OCI-LY7 (cell line): Measurements from ENCODE around the gene KRT81. TPM values are rescaled to one million over a fixed set of nuclear protein-coding genes. Genes with fewer than 3 reads are reported as not detected.

Experiments
- BruUV-seq: library from RNA; stranded (reverse); fragments of 400-500 nt; replicated peaks from 2 replicates; lab custom pipeline; 2021; lab: Mats Ljungman, UMichigan
- CTCF ChIA-PET: fragments of 300-600 bp; sonication (Branson Sonifier 250); formaldehyde crosslinking; loops from one replicate; lab custom pipeline; 2022; ENCODE audit warnings: antibody characterized with exemption; ENCODE audit not compliant: unreplicated experiment; lab: Charles Lee
- POLR2A ChIA-PET: fragments of 300-600 bp; sonication (Branson Sonifier 250); formaldehyde crosslinking; loops from one replicate; lab custom pipeline; 2022; ENCODE audit warnings: antibody characterized with exemption; lab: Charles Lee
- DNase-seq: peaks from one replicate; pipeline ENCODE4 v3.0.0-alpha.2; 2015; ENCODE audit warnings: low spot score
- H2AFZ ChIP-seq: fragments of 200-600 bp; sonication (generic), shearing (Covaris generic); 2 replicates; pipeline ENCODE4 v1.6.1; 2014; ENCODE audit warnings: mild to moderate bottlenecking, antibody characterized with exemption, low read length, moderate library complexity
- H3K27ac ChIP-seq: fragments of 200-600 bp; sonication (generic); 2 replicates; pipeline ENCODE4 v1.5.1; 2014; ENCODE audit warnings: mixed run types, low read depth, mild to moderate bottlenecking, moderate library complexity, low read length, inconsistent platforms; ENCODE audit not compliant: poor library complexity, severe bottlenecking
- H3K36me3 ChIP-seq: fragments of 200-600 bp; sonication (generic); 2 replicates; pipeline ENCODE4 v1.6.1; 2014; ENCODE audit warnings: mild to moderate bottlenecking, antibody characterized with exemption, low read length, moderate library complexity, mixed read lengths; ENCODE audit not compliant: insufficient read depth
- H3K4me1 ChIP-seq: fragments of 200-600 bp; sonication (generic); 2 replicates; pipeline ENCODE4 v1.5.1; 2014; ENCODE audit warnings: mild to moderate bottlenecking, low read length; ENCODE audit not compliant: insufficient read depth, poor library complexity, severe bottlenecking
- H3K4me2 ChIP-seq: fragments of 200-600 bp; sonication (generic); 2 replicates; pipeline ENCODE4 v1.6.1; 2014; ENCODE audit warnings: mild to moderate bottlenecking, low read length
- H3K4me3 ChIP-seq: fragments of 200-600 bp; sonication (generic); 2 replicates; pipeline ENCODE4 v1.5.1; 2014; ENCODE audit warnings: mild to moderate bottlenecking, low read depth, low read length; ENCODE audit not compliant: poor library complexity, severe bottlenecking
- H3K79me2 ChIP-seq: fragments of 200-600 bp; sonication (generic); 2 replicates; pipeline ENCODE4 v1.6.1; 2016; ENCODE audit warnings: low read depth, mild to moderate bottlenecking, low read length, moderate library complexity, mixed read lengths; ENCODE audit not compliant: insufficient read depth
- H3K9me2 ChIP-seq: fragments of 200-600 bp; sonication (generic); 2 replicates; pipeline ENCODE4 v1.6.1; 2016; ENCODE audit warnings: mild to moderate bottlenecking, low read length, mixed read lengths; ENCODE audit not compliant: insufficient read depth
- H3K9me3 ChIP-seq: fragments of 200-600 bp; sonication (generic); 2 replicates; pipeline ENCODE4 v1.6.1; 2014; ENCODE audit warnings: mild to moderate bottlenecking, mixed run types, low read length, mixed read lengths
- H4K20me1 ChIP-seq: fragments of 200-600 bp; sonication (generic); 2 replicates; pipeline ENCODE4 v1.6.1; 2014; ENCODE audit warnings: mild to moderate bottlenecking, antibody characterized with exemption, low read length, moderate library complexity, mixed read lengths; ENCODE audit not compliant: insufficient read depth
- CTCF ChIP-seq: fragments of 200-600 bp; sonication (generic); conservative IDR thresholded peaks from 2 replicates; pipeline ENCODE4 v1.5.1; 2014; ENCODE audit warnings: mild to moderate bottlenecking, antibody characterized with exemption, low read length, moderate library complexity, mixed read lengths
- EZH2phosphoT487 ChIP-seq: fragments of 200-600 bp; sonication (generic); IDR thresholded peaks from 2 replicates; pipeline ENCODE4 v1.6.1; 2018; ENCODE audit warnings: low read depth, borderline replicate concordance, mild to moderate bottlenecking, mixed run types, antibody characterized with exemption, low read length, moderate library complexity, mixed read lengths
- intact Hi-C: fragments of 100-400 bp; cut with micrococcal nuclease; formaldehyde crosslinking; loops from one replicate; pipeline ENCODE4 v1.10.0; 2022; ENCODE audit not compliant: unreplicated experiment
- total RNA-seq, 2 experiments: library from RNA; depleted of rRNA in 1 of 2; stranded (reverse); fragments of >200 nt in 1 of 2; shearing (Covaris generic) in 1 of 2; gene quantifications; 2 replicates each; pipeline ENCODE4 v1.2.3, GENCODE V29; 2014 to 2022

Gene KRT81
- total RNA-seq, 2 experiments from 2014 or later: not detected

GRCh38 chr12:52279422-52280318 is 11.7 kb downstream of the KRT81 start:
- no peaks in the 10 kb centered on the region for H3K9me3 ChIP-seq
- H3K36me3 ChIP-seq: no peaks in the 10 kb centered on the region
- H3K4me3 ChIP-seq: no peak overlapping the region
- no peaks in the 10 kb centered on the region for H3K4me1 ChIP-seq
- POLR2A ChIA-PET: no interaction called here
- no peak for DNase-seq
- no peak overlapping the region for H3K4me2 ChIP-seq
- intact Hi-C loops: no loop called here
- H3K79me2 ChIP-seq: no peaks in the 10 kb centered on the region
- no peaks in the 10 kb centered on the region for H4K20me1 ChIP-seq
- TF ChIP-seq CTCF: no peak
- no peak for TF ChIP-seq EZH2phosphoT487
- no peak overlapping the region for H3K27ac ChIP-seq
- CTCF ChIA-PET: interaction anchor here (0.6 to 1.1 kb wide), 4 partner anchors 49 to 404 kb away, joined by 3 to 4 read pairs (median 3); no protein-coding TSS in a partner anchor
- no peak overlapping the region for H2AFZ ChIP-seq
- BruUV-seq: no TSS peak
- H3K9me2 ChIP-seq: no peaks in the 10 kb centered on the region

GRCh38 chr12:52278575-52279421 is 12.5 kb downstream of the KRT81 start:
- H4K20me1 ChIP-seq: no peaks in the 10 kb centered on the region
- H3K9me3 ChIP-seq: no peaks in the 10 kb centered on the region
- no TSS peak for BruUV-seq
- H2AFZ ChIP-seq: no peak overlapping the region
- peak; percentile 50 for DNase-seq
- TF ChIP-seq CTCF (peak; percentile 93), EZH2phosphoT487 (no peak)
- ChIA-PET CTCF (interaction anchor here (0.6 to 1.1 kb wide), 3 partner anchors 50 to 149 kb away, joined by 3 to 4 read pairs (median 3); no protein-coding TSS in a partner anchor), POLR2A (interaction anchor here (0.6 to 0.7 kb wide), 3 partner anchors 259 to 1583 kb away, joined by 3 to 4 read pairs (median 4); no protein-coding TSS in a partner anchor)
- H3K9me2 ChIP-seq: no peaks in the 10 kb centered on the region
- H3K4me3 ChIP-seq: no peak overlapping the region
- intact Hi-C loops: no loop called here
- H3K27ac ChIP-seq: no peak overlapping the region
- no peaks in the 10 kb centered on the region for H3K4me1 ChIP-seq
- no peaks in the 10 kb centered on the region for H3K79me2 ChIP-seq
- no peaks in the 10 kb centered on the region for H3K36me3 ChIP-seq
- no peak overlapping the region for H3K4me2 ChIP-seq
